GM12801 (cell line): ENCODE data around the gene JADE1.

Source experiments
- CTCF ChIP-seq: IDR thresholded peaks from one replicate; pipeline ENCODE4 v1.5.1; 2011; ENCODE audit warnings: control low read depth; ENCODE audit not compliant: insufficient read length; ENCODE audit errors: extremely low read depth

The JADE1 gene

DNA sequence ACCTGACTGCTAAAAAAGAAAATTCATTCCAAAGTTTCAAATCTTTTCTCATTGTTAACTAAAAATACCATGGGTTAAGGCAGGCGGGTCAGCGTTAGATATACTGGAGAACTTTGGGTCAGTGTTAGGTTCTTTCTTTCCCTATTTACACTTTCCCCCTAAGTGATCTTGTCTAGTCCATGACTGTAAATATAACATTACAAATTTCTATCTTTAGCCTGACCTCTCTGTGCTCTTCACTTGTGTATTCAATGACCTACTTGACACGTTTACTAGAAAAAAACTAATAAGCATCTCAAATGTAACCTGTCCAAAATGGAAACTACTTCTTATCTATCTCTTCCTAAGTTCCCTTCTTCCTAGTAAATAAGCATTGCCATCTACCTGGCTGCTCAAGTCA is 95.3 kb downstream of the JADE1 start:
- TF ChIP-seq CTCF, result no peak

DNA sequence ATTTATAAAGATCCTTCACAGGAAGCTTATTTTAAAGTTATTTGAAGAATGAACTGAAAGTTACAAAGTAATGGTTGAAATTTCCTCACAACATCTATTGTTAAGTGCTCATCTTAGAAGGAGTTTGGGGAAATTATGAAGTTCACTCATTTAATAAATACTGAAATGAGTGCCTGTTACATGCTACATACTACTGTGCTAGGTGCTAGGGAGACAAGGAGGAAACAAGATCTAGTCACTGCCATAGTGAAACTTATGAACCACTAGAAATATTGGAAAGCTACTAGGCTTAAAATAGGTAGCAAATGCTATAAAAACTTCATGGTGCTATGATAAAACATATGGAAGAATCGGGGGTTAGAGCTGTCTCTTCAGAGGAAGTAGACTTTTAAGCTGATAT is 97.1 kb downstream of the JADE1 start:
- TF ChIP-seq CTCF, result no peak

GRCh38 chr4:128907981-128908380 is 98.5 kb downstream of the JADE1 start:
- no peak for TF ChIP-seq CTCF

DNA sequence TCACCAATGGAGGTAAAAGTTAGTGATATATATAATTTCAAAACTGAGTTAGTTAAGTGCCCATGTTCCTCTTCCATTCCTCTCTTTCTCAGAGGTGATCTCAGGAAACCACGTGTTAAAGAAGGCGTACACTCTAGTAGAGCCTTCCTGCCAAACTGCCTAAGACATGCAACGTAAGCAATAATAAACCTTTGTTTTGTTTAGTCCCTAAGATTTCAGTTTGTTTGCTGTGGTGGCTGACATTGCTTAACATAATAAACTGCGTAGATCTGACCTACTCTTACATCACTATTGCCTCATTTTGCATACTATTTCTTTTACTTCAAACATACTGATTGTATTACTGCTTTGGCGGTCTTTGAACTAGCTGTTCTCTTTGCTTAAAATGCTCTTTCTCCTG is 99.2 kb downstream of the JADE1 start:
- no peak for TF ChIP-seq CTCF

- no peak for TF ChIP-seq CTCF
Measured at GRCh38 chr4:128913228-128913627, 103.7 kb downstream of the JADE1 start.

DNA sequence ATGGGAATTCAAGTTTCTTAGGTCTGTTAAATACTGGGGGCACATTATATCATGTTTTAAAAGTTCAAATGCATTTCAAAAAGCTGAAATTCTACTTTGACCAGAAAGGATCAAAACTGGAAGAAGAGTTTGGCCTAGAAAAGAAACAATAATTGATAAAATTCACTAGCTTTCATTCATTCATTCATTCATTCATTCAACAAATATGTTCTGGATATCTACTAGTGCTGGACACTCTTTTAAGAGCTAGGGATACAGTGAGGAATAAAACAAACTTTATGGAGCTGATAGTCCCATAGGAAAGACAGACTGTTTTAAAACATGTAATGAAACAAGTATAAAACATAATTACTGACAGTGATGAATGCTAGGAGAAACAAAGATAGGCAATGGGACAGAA is 106.0 kb downstream of the JADE1 start:
- TF ChIP-seq CTCF, result no peak

- no peak for TF ChIP-seq CTCF
Measured at GRCh38 chr4:128916832-128917231, 107.3 kb downstream of the JADE1 start.

DNA sequence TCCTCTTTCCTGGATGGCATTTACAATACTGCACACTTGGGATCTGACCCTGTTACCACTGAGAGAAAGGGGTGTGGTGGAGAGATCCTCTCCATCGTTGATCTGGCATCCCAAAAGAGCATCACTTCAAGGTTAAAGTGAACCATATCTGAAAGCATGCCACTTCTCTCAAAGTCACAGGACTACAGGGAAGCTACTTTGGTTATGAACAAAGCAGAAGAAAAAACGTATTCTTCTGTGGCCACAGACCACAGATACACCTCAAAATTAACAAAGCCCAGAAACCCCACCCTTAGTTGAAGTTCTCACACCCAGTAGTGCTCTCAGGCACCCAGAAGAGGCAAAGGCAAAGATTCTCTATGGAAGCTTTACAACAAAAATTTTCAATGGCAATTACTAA is 108.3 kb downstream of the JADE1 start:
- TF ChIP-seq CTCF, result no peak
